Measurements from ENCODE around the gene TRIO.

TRIO gene

DNA sequence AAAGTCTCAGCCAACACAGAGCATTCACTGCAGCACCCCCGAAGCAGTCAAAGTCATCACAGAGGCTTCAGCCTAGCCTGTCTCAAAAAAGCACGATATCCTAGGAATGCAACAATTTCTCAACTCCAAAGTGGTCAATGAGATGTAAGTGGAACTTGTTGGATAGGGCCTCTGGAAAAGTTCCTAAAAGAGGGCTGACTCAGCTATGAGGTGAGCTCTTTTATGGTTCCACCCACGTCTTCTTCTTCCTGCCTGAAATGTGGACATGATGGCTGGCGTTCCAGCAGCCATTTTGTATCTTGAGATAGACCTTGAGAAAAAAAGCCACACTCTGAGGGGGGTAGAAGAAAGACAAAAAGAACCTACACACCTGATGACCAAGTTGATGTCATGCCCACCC is 32.5 kb upstream of the TRIO start:
- no CpG with 5 or more reads among the region's 4 CpGs for WGBS, 2 donors (ENCODE audit: extremely low coverage in 2 of 2, insufficient read length in 2 of 2, insufficient replicate concordance in 1 of 2)
- Histone ChIP-seq H3K4me2 (ENCODE audit: insufficient read depth, low read length, poor library complexity, severe bottlenecking) (no peak overlapping the region), H2BK15ac (ENCODE audit: low read length) (no peak overlapping the region), H4K91ac (ENCODE audit: low read depth, low read length, poor library complexity) (no peak overlapping the region), H3K14ac (ENCODE audit: low read length) (no peak overlapping the region), H3K27ac (replicated peaks; ENCODE audit: low read length) (no peak overlapping the region), H3K23ac (ENCODE audit: low read depth, low read length, poor library complexity) (no peak overlapping the region), H3K4ac (ENCODE audit: low read length) (no peak overlapping the region), H3K4me1 (ENCODE audit: control insufficient read depth in 2 of 2, insufficient read depth in 1 of 2, low read depth in 1 of 2, low read length in 2 of 2) (no peaks in the 10 kb centered on the region), H2BK5ac (ENCODE audit: low read length) (no peak overlapping the region), H2AFZ (ENCODE audit: low read length) (no peak overlapping the region), H2BK120ac (ENCODE audit: low read depth, low read length) (no peak overlapping the region), H2BK12ac (ENCODE audit: low read length) (no peak overlapping the region), H3K4me3 (ENCODE audit: low read length in 2 of 2) (no peak overlapping the region), H3K9ac (ENCODE audit: low read depth, low read length, poor library complexity) (no peak overlapping the region), H3K18ac (ENCODE audit: low read length) (no peak overlapping the region), H3K27me3 (ENCODE audit: control insufficient read depth in 3 of 3, insufficient read depth in 3 of 3, low read depth in 1 of 3, low read length in 3 of 3) (no peaks in the 10 kb centered on the region), H4K8ac (ENCODE audit: low read depth, low read length) (no peak overlapping the region), H3K9me3 (replicated peaks in 1 of 2; ENCODE audit: control insufficient read depth in 2 of 2, insufficient read depth in 1 of 2, low read depth in 1 of 2, low read length in 2 of 2) (no peaks in the 10 kb centered on the region), H2AK5ac (ENCODE audit: low read depth, low read length) (no peak overlapping the region), H3K79me1 (ENCODE audit: low read depth, low read length) (no peaks in the 10 kb centered on the region), H3K36me3 (replicated peaks in 1 of 2; ENCODE audit: control insufficient read depth in 2 of 2, insufficient read depth in 2 of 2, low read length in 2 of 2) (no peaks in the 10 kb centered on the region)
- DNase-seq (ENCODE audit: low spot score) = no peak

DNA sequence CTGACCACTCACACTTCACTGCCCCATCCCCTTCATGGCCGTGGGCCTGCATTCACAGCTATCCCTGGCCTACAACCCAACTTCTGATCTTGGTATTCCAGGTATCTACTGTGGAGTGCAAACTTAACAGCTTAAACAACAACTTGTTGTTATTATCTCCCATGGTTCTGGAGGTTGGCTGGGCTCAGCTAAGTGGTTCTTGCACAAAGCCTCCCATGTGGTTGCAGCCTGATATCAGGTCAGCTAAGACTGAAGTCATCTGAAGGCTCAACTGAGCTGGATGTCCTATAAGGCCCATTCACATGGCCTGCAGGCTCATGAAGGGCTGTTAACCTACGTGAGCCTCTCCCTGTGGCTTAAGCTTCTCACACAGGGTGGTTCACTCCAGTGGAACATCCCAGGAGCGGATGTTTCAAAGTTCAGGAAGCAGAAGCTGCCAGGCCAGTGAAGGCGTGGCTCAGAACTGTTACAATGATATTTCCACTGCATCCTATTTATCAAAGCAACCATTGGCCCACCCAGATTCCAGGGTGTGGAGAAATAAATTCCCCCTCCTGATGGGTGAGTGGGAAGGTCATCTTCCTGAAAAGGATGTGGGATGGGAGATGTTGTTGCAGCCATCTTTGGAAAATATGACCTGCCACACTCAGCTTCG is 30.0 kb upstream of the TRIO start:
- Histone ChIP-seq H3K9me3 (replicated peaks in 1 of 2; ENCODE audit: control insufficient read depth in 2 of 2, insufficient read depth in 1 of 2, low read depth in 1 of 2, low read length in 2 of 2) (no peaks in the 10 kb centered on the region), H3K27me3 (ENCODE audit: control insufficient read depth in 3 of 3, insufficient read depth in 3 of 3, low read depth in 1 of 3, low read length in 3 of 3) (no peaks in the 10 kb centered on the region), H4K8ac (ENCODE audit: low read depth, low read length) (no peak overlapping the region), H3K14ac (ENCODE audit: low read length) (no peak overlapping the region), H3K4me3 (ENCODE audit: low read length in 2 of 2) (no peak overlapping the region), H3K4ac (ENCODE audit: low read length) (no peak overlapping the region), H3K4me1 (ENCODE audit: control insufficient read depth in 2 of 2, insufficient read depth in 1 of 2, low read depth in 1 of 2, low read length in 2 of 2) (peaks cover 0 to under 1% of the 10 kb centered on the region in 2 donors), H3K79me1 (ENCODE audit: low read depth, low read length) (no peaks in the 10 kb centered on the region), H2BK12ac (ENCODE audit: low read length) (no peak overlapping the region), H2BK5ac (ENCODE audit: low read length) (no peak overlapping the region), H3K27ac (replicated peaks; ENCODE audit: low read length) (no peak overlapping the region), H4K91ac (ENCODE audit: low read depth, low read length, poor library complexity) (no peak overlapping the region), H2BK120ac (ENCODE audit: low read depth, low read length) (no peak overlapping the region), H2AK5ac (ENCODE audit: low read depth, low read length) (no peak overlapping the region), H3K9ac (ENCODE audit: low read depth, low read length, poor library complexity) (no peak overlapping the region), H3K36me3 (replicated peaks in 1 of 2; ENCODE audit: control insufficient read depth in 2 of 2, insufficient read depth in 2 of 2, low read length in 2 of 2) (no peaks in the 10 kb centered on the region), H3K18ac (ENCODE audit: low read length) (no peak overlapping the region), H2BK15ac (ENCODE audit: low read length) (no peak overlapping the region), H3K4me2 (ENCODE audit: insufficient read depth, low read length, poor library complexity, severe bottlenecking) (no peak overlapping the region), H3K23ac (ENCODE audit: low read depth, low read length, poor library complexity) (no peak overlapping the region), H2AFZ (ENCODE audit: low read length) (no peak overlapping the region)
- no peak for DNase-seq (ENCODE audit: low spot score)
- whole genome bisulfite sequencing, 2 donors (ENCODE audit: extremely low coverage in 2 of 2, insufficient read length in 2 of 2, insufficient replicate concordance in 1 of 2) = no CpG with 5 or more reads among the region's 5 CpGs

DNA sequence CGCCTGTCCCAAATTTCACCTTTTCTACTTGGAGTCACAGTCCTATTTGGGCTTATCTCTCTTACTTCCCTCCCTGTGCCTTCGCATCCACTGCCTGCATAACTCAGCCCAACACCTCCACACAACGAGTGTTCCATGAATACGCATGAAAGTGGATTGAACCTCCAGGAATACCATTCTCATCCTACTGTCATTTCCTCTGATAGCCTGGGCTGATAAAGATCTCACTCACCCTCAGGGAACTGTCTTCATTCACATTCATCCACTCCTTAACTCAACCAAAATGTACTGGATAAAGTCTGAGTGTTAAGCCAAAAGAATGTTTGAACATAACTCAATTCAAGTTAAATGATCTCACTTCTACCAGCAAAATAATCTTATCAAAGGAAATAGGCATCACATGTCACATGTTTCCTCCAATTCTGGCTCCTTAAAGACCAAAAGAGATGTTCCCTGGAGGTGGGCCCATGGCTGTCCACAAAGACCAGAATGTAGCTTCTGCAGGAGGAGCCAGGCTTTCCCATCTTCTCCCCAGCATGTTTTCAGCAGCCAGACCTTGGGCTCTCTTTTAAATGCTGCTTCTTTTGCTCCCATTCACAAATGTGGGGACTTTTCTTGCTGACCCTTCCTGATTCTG is 28.4 kb upstream of the TRIO start:
- Histone ChIP-seq H3K4me2 (ENCODE audit: insufficient read depth, low read length, poor library complexity, severe bottlenecking) (no peak overlapping the region), H3K9ac (ENCODE audit: low read depth, low read length, poor library complexity) (no peak overlapping the region), H2BK15ac (ENCODE audit: low read length) (no peak overlapping the region), H3K4me1 (ENCODE audit: control insufficient read depth in 2 of 2, insufficient read depth in 1 of 2, low read depth in 1 of 2, low read length in 2 of 2) (peaks cover 6 to 13% of the 10 kb centered on the region in 2 donors), H3K14ac (ENCODE audit: low read length) (no peak overlapping the region), H2AFZ (ENCODE audit: low read length) (no peak overlapping the region), H3K4me3 (ENCODE audit: low read length in 2 of 2) (no peak overlapping the region), H3K36me3 (replicated peaks in 1 of 2; ENCODE audit: control insufficient read depth in 2 of 2, insufficient read depth in 2 of 2, low read length in 2 of 2) (no peaks in the 10 kb centered on the region), H3K79me1 (ENCODE audit: low read depth, low read length) (no peaks in the 10 kb centered on the region), H4K91ac (ENCODE audit: low read depth, low read length, poor library complexity) (no peak overlapping the region), H3K23ac (ENCODE audit: low read depth, low read length, poor library complexity) (no peak overlapping the region), H3K18ac (ENCODE audit: low read length) (no peak overlapping the region), H2BK120ac (ENCODE audit: low read depth, low read length) (no peak overlapping the region), H3K27me3 (ENCODE audit: control insufficient read depth in 3 of 3, insufficient read depth in 3 of 3, low read depth in 1 of 3, low read length in 3 of 3) (no peaks in the 10 kb centered on the region), H3K4ac (ENCODE audit: low read length) (no peak overlapping the region), H2BK5ac (ENCODE audit: low read length) (no peak overlapping the region), H3K9me3 (replicated peaks in 1 of 2; ENCODE audit: control insufficient read depth in 2 of 2, insufficient read depth in 1 of 2, low read depth in 1 of 2, low read length in 2 of 2) (no peaks in the 10 kb centered on the region), H3K27ac (replicated peaks; ENCODE audit: low read length) (no peak overlapping the region), H4K8ac (ENCODE audit: low read depth, low read length) (no peak overlapping the region), H2BK12ac (ENCODE audit: low read length) (no peak overlapping the region), H2AK5ac (ENCODE audit: low read depth, low read length) (no peak overlapping the region)
- no peak for DNase-seq (ENCODE audit: low spot score)
- whole genome bisulfite sequencing, 2 donors (ENCODE audit: extremely low coverage in 2 of 2, insufficient read length in 2 of 2, insufficient replicate concordance in 1 of 2) = no CpG with 5 or more reads among the region's 4 CpGs

DNA sequence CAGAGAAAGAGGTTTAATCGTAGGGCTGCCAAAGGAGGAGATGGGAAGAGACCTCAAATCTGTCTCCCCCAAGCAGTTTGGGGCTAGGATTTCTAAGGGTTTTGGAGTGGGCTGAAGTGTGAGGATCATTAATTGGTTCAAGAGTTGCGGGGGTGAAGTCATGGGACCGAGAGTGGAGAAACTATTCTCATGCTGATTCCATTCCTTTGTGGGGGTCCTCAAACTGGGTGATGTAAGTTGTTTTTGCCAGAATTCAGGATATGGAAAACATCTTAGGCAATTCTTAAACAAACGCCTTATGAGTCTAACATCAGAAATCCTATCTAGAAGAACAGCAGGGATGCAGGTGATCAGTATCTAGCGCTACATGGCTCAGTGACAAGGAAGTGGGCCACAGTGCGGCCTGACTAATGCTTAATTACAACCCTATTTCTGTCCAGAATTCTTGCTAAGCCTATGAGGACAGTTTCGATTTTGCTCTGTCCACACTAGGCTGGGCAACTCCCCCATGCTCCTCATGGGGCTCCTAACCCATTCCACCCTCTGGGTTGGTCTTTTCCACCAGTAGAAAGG is 27.7 kb upstream of the TRIO start:
- Histone ChIP-seq H3K4ac (ENCODE audit: low read length) (no peak overlapping the region), H2BK15ac (ENCODE audit: low read length) (no peak overlapping the region), H3K79me1 (ENCODE audit: low read depth, low read length) (no peaks in the 10 kb centered on the region), H3K9ac (ENCODE audit: low read depth, low read length, poor library complexity) (no peak overlapping the region), H4K8ac (ENCODE audit: low read depth, low read length) (no peak overlapping the region), H3K27me3 (ENCODE audit: control insufficient read depth in 3 of 3, insufficient read depth in 3 of 3, low read depth in 1 of 3, low read length in 3 of 3) (no peaks in the 10 kb centered on the region), H3K36me3 (replicated peaks in 1 of 2; ENCODE audit: control insufficient read depth in 2 of 2, insufficient read depth in 2 of 2, low read length in 2 of 2) (no peaks in the 10 kb centered on the region), H2AK5ac (ENCODE audit: low read depth, low read length) (no peak overlapping the region), H2BK120ac (ENCODE audit: low read depth, low read length) (no peak overlapping the region), H3K4me2 (ENCODE audit: insufficient read depth, low read length, poor library complexity, severe bottlenecking) (no peak overlapping the region), H3K23ac (ENCODE audit: low read depth, low read length, poor library complexity) (no peak overlapping the region), H3K4me3 (ENCODE audit: low read length in 2 of 2) (no peak overlapping the region), H2BK5ac (ENCODE audit: low read length) (no peak overlapping the region), H3K4me1 (ENCODE audit: control insufficient read depth in 2 of 2, insufficient read depth in 1 of 2, low read depth in 1 of 2, low read length in 2 of 2) (peaks cover 6 to 18% of the 10 kb centered on the region in 2 donors), H3K14ac (ENCODE audit: low read length) (no peak overlapping the region), H3K9me3 (replicated peaks in 1 of 2; ENCODE audit: control insufficient read depth in 2 of 2, insufficient read depth in 1 of 2, low read depth in 1 of 2, low read length in 2 of 2) (no peaks in the 10 kb centered on the region), H2AFZ (ENCODE audit: low read length) (no peak overlapping the region), H2BK12ac (ENCODE audit: low read length) (no peak overlapping the region), H3K27ac (replicated peaks; ENCODE audit: low read length) (no peak overlapping the region), H4K91ac (ENCODE audit: low read depth, low read length, poor library complexity) (no peak overlapping the region), H3K18ac (ENCODE audit: low read length) (no peak overlapping the region)
- no peak for DNase-seq (ENCODE audit: low spot score)
- no CpG with 5 or more reads among the region's 7 CpGs for WGBS, 2 donors (ENCODE audit: extremely low coverage in 2 of 2, insufficient read length in 2 of 2, insufficient replicate concordance in 1 of 2)

Measured in neuronal stem cell (in vitro differentiated cells).